Epithelial cell of proximal tubule (primary cell): ENCODE results near the gene FER. TPM values are rescaled to one million over a fixed set of nuclear protein-coding genes. Genes with fewer than 3 reads are reported as not detected.
"Not testable (repeated sequence)": the region's sequence is repeated elsewhere in the genome, so short reads cannot be mapped to it uniquely, and the experiment has no call there.

Source experiments
- DNase-seq: peaks from one replicate; pipeline ENCODE4 v3.0.0-alpha.2; 2011; ENCODE audit warnings: low read depth
- H3K4me3 ChIP-seq: 2 replicates; pipeline ENCODE4 v1.5.1; 2011; ENCODE audit warnings: low read depth, mild to moderate bottlenecking, low read length
- CTCF ChIP-seq: conservative IDR thresholded peaks from 2 replicates; pipeline ENCODE4 v1.5.1; 2012; ENCODE audit warnings: low read depth, mild to moderate bottlenecking, low read length
- total RNA-seq: library from RNA; depleted of rRNA; stranded (reverse); fragments of >200 nt; gene quantifications from 2 replicates; pipeline ENCODE4 v1.2.3, GENCODE V29; 2015

Gene FER
- total RNA-seq, 1 donor from 2014 or later: 10.1 TPM

GRCh38 chr5:108760512-108760911 lies 12.8 kb downstream of the FER start:
- H3K4me3 ChIP-seq: no peak overlapping the region
- DNase-seq: no peak
- TF ChIP-seq CTCF: no peak

GRCh38 chr5:108762660-108763059 lies 15.0 kb downstream of the FER start:
- no peak for TF ChIP-seq CTCF
- no peak overlapping the region for H3K4me3 ChIP-seq
- DNase-seq: no peak

- DNase-seq: no peak
- no peak for TF ChIP-seq CTCF
Observed at GRCh38 chr5:108763222-108763916, 15.7 kb downstream of the FER start.

GRCh38 chr5:108765647-108766046 lies 17.9 kb downstream of the FER start:
- DNase-seq: no peak
- TF ChIP-seq CTCF: no peak
- no peak overlapping the region for H3K4me3 ChIP-seq

More at GRCh38 chr5:108763222-108763916, 15.7 kb downstream of the FER start:
- no peak overlapping the region for H3K4me3 ChIP-seq

GRCh38 chr5:108766916-108767315 lies 19.2 kb downstream of the FER start:
- DNase-seq, H3K4me3 ChIP-seq: not testable (repeated sequence)

GRCh38 chr5:108769352-108769751 lies 21.7 kb downstream of the FER start:
- no peak for DNase-seq
- TF ChIP-seq CTCF: no peak
- H3K4me3 ChIP-seq: no peak overlapping the region

- no peak for DNase-seq
- no peak for TF ChIP-seq CTCF
- H3K4me3 ChIP-seq: no peak overlapping the region
Observed at GRCh38 chr5:108772626-108773025, 24.9 kb downstream of the FER start.
